Limb (tissue), 2 donors: ENCODE data around the gene BLNK.
"Not testable (repeated sequence)": the region's sequence is repeated elsewhere in the genome, so short reads cannot be mapped to it uniquely, and the experiment has no call there.

Experiments used
- DNase-seq, 2 donors: peaks; one replicate each; pipeline ENCODE4 v3.0.0-alpha.2; 2016; ENCODE audit errors: extremely low spot score in 2 of 2

The BLNK gene

GRCh38 chr10:96228408-96228994 lies 42.9 kb downstream of the BLNK start:
- DNase-seq = no peak

- no peak for DNase-seq
These were observed 44.2 kb downstream of the BLNK start for GRCh38 chr10:96227206-96227605.

- no peak for DNase-seq
These were observed 46.2 kb downstream of the BLNK start for GRCh38 chr10:96225119-96225518.

GRCh38 chr10:96222908-96223307 lies 48.5 kb downstream of the BLNK start:
- DNase-seq = no peak

DNA sequence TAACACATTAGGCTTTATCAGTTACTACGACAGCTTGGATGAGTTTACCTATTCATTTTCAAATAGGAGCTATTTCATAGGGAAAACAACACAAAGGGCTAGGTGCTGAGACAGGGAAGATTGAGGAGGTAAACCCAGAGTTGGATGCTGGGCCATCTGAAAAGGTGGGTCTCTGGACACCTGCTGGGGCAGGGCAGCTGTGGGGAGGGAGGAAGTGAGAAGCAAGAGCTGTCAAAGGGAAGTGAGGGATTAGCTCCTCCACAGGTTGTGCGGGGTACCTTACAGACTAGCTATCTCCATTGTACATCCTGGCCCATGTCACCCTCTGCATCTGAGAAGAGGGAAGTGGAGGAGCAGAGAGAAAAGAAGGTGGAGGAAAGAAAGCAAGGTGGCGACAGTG lies 48.9 kb downstream of the BLNK start:
- no peak for DNase-seq

- DNase-seq = no peak
These were observed 52.5 kb downstream of the BLNK start for GRCh38 chr10:96218826-96219225.

- no peak for DNase-seq
These were observed 53.7 kb downstream of the BLNK start for GRCh38 chr10:96217711-96218110.

GRCh38 chr10:96216775-96217174 lies 54.6 kb downstream of the BLNK start:
- DNase-seq = no peak

DNA sequence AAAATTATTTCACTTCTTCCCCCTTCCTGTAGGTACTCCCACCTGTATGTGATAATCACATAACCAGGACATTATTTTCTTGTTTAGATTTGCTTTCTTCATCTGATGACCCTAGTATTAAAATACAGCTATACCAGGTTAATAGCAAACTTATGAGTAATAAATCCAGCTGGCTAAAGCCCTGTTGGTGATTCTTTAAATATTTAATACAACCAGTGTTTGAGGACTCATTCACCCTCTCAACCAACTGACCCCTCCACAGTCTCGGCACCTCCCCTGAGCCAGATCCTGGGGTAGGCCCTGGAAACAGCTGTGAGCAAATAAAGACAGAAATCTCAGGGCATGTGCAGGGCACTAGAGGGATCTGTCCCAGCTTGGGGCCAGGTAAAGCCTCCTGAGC lies 58.5 kb downstream of the BLNK start:
- DNase-seq = no peak

GRCh38 chr10:96211764-96212163 lies 59.6 kb downstream of the BLNK start:
- no peak for DNase-seq

- no peak for DNase-seq
These were observed 62.4 kb downstream of the BLNK start for GRCh38 chr10:96208946-96209345.

DNA sequence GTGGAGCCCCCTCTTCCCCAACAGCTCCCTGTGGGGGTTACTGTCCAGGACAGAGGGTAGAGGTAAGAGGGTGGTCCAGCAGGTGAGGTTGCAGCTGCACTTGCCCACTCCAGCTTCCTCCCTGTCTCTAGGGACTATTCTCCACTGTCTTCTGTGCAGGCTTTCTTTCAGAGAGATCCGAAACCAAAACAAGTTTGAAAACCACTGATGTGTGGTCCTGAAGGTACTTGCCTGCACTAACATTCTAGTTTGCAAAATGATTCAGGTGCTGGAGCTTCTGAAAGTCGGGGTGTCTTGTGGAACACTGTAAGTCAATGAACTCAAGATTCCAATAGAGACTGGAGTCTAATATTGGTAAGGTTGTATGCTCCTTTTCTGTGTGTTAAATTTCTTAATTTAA lies 63.1 kb downstream of the BLNK start:
- no peak for DNase-seq

DNA sequence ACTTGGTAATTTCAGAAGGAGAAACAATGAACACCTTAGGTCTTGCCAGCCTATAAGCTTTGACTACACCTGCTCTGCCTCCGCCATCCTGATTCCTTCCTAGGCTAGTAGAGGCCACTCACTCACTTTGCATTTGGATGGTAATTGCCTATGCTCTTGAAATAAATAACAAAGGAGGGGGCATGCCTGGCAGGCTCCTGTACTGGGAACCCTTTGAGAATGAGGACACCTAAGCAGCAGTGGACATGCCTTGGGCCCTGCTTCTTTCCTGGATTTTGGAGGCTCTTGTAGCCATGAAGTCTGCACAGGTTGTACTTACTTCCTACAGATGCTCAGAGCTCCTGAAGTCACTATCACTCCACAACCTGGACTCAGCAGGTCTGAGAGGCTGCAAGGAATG lies 65.8 kb downstream of the BLNK start:
- no peak for DNase-seq

- no peak for DNase-seq
These were observed 69.8 kb downstream of the BLNK start for GRCh38 chr10:96201525-96201924.

GRCh38 chr10:96189505-96189904 lies 81.9 kb downstream of the BLNK start:
- not testable (repeated sequence) for DNase-seq

DNA sequence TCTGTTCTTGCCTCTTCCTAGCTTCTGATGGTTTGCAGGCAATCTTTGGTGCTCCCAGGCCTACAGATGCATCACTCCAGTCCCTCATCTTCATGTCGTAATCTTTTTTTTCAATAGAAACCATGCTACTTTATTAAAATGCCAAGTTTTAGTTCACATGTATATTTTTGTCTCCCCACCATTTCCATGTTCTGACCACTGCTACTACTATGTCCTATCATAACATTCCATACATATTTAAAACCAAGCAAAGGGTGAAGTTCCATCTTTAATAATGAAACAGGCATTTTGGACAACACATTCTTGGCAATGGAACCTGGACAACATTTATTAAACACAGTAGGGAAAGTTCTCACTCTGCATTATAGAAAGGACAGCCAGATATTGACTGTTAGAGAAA lies 82.5 kb downstream of the BLNK start:
- no peak for DNase-seq

DNA sequence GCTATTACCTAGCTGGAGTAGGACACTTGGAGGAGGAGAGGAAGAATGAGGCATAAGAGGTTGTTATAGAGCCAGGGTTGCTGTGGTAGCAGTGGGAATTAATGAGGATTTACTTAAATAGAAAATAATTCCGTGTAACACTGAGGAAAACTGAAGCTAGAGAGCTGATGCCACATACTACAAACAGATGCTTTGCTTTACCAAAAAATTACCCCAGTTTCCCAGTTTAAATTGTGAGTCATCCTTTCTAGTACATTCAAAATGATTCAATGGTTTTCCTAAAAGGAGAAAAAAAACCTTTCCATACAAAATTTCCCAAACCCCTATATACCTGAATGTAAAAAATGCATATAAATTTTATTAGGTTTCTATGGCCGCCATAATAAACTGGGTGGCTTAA lies 82.9 kb downstream of the BLNK start:
- DNase-seq = no peak

DNA sequence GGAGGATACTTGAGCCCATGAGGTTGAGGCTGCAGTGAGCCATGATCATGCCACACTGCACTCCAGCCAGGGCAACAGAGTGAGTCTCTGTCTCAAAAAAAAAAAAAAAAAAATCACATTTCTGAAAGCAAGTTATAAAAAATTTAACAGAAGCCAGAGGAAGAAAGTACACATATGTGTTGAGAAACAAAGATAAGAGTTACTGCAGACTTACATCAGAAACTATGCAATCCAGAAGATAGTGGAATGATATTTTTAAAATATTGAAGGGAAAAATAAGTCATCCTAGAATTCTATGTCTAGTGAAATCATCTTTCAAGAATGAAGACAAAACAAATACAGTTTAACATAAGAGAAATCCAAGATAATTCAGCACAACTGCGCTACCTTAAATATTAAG lies 94.4 kb downstream of the BLNK start:
- DNase-seq = no peak

DNA sequence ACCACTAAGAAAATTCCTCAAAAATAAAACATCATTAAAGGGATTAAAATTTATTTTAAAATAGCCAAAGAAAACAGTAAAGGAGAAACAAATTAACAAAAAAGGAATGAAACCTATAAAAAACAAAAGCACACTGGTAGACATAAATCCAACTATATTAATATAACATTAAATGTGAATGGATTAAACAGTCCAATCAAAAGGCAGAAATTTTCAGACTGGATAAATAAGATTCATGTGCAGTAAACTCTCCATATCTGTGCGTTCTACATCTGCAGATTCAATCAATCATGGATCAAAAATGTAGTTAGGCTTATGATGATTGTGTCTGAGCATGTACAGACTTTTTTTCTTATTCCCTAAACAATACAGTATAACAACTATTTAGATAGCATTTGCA lies 98.7 kb downstream of the BLNK start:
- no peak for DNase-seq

GRCh38 chr10:96170230-96170629 lies 101.1 kb downstream of the BLNK start:
- no peak for DNase-seq

DNA sequence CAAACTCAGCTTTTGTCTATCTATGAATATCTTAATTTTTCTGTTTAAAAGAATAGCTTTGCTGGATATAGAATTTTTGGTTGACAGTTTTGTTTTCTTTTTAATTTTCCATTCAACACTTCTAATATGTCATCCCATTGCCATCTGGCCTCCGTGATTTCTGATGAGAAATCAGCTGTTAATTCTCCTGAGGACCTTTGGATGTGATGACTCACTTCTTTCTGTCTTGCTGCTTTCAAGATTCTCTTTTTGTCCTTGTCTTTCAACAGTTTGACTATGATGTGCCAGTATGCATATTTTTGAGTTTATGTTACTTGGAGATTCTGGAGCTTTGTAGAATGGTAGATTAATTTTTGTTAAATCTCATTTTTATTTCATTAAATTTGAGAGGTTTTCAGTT lies 102.8 kb downstream of the BLNK start:
- DNase-seq = no peak

DNA sequence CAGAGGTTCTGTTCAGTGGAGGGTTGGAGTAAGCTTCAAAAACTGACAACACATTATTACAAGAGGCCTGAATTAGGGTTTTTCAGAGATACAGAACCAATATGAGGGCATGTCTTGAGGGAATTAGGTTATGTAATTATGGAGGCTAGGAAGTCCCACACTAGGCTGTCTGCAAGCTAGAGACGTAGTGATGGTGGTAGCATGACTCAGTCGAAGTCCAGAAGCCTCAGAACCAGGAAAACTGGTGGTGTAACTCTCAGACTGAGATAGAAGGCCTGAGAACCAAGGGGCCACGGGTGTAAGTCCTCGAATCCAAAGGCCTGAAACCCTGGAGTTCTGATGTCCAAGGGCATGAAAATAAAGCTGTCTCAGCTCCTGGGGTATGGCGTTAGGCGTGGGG lies 105.6 kb downstream of the BLNK start:
- no peak for DNase-seq

- no peak for DNase-seq
These were observed 118.3 kb downstream of the BLNK start for GRCh38 chr10:96153070-96153469.

- no peak for DNase-seq
These were observed 118.9 kb downstream of the BLNK start for GRCh38 chr10:96152437-96152836.
